ENCODE data around the gene DNAJC30. TPM values are rescaled to one million over a fixed set of nuclear protein-coding genes. Genes with fewer than 3 reads are reported as not detected.

Gene DNAJC30
- total RNA-seq (2022): 15.5 and 15.9 TPM in 2 replicates
- Bru-seq, nascent RNA: percentile 88 among the genes with signal in this experiment
- BruChase-seq, experiment 1, labeled RNA remaining after a 2-hour chase: percentile 79 among the genes with signal in this experiment
- percentile 75 among the genes with signal in this experiment for BruChase-seq, experiment 2, labeled RNA remaining after a 6-hour chase
- long read RNA-seq, transcript DNAJC30-201 (1 exons, 2,485 nt): major isoform, 45 of 45 reads
- long read RNA-seq, partial matches to known transcripts: 0 of 45 reads
- long read RNA-seq, other reads (novel, unspliced or antisense): 0 of 45 reads

DNA sequence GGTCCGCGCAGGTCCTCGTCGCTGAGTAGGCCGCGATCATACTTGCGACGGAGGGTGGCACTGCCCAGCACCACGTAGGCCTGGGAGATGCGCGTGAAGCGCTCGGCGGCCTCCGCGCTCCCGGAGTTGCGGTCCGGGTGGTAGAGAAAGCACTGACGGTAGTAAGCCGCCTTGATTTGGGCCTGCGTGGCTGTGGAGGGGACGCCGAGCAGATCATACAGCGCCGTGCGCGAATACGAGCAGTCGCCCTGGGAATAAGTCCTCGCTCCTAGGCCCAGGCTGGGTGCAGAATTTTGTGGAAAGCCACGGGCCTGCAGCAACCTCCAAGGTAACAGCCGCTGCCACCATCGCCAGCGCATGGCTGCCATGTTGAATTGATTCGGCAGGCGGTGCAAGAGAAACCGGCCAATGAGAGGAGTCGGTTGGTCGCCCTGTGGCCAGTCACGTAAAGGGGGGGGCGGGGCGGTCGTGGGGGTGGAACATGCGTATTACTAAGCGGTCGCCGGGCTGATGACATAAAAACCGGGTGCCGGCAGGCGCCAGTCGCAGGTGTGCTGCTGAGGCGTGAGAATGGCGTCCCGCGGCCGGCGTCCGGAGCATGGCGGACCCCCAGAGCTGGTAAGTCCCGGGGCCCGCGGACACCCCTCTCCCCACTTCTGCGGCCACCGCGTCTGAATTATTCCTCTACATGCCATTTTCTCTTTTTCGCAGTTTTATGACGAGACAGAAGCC lies at the start of gene DNAJC30, which contains the start of gene BUD23:
Gene DNAJC30, minus strand, starts transcription at position 398 of the 732 bp plus-strand sequence. Its CDS starts 30 bp downstream, at position 368.
Gene BUD23, plus strand, starts transcription at position 542 of the 732 bp plus-strand sequence. Its CDS starts 29 bp downstream, at position 571.
- no peaks in the 10 kb centered on the region for H3K27me3 Mint-ChIP-seq (ENCODE audit: insufficient read depth, unreplicated experiment)
- no TSS peak for BruUV-seq (replicated peaks)
- intact Hi-C loops (cut with micrococcal nuclease; ENCODE audit: unreplicated experiment): loop anchor here (2.0 kb wide), 1 partner anchor 32 kb away; no protein-coding TSS in a partner anchor
- TF ChIP-seq, protein P1, sequence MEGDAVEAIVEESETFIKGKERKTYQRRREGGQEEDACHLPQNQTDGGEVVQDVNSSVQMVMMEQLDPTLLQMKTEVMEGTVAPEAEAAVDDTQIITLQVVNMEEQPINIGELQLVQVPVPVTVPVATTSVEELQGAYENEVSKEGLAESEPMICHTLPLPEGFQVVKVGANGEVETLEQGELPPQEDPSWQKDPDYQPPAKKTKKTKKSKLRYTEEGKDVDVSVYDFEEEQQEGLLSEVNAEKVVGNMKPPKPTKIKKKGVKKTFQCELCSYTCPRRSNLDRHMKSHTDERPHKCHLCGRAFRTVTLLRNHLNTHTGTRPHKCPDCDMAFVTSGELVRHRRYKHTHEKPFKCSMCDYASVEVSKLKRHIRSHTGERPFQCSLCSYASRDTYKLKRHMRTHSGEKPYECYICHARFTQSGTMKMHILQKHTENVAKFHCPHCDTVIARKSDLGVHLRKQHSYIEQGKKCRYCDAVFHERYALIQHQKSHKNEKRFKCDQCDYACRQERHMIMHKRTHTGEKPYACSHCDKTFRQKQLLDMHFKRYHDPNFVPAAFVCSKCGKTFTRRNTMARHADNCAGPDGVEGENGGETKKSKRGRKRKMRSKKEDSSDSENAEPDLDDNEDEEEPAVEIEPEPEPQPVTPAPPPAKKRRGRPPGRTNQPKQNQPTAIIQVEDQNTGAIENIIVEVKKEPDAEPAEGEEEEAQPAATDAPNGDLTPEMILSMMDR (IDR thresholded peaks at IDR 0.05; ENCODE audit: insufficient read depth in 1 of 2, low read depth in 1 of 2, low read length in 1 of 2, severe bottlenecking in 1 of 2, unreplicated experiment in 1 of 2): no peak
- H3K4me3 Mint-ChIP-seq (ENCODE audit: unreplicated experiment): peak within 1 kb of the TSS; percentile 93
- POLR2A ChIA-PET: no interaction called here
- CTCF ChIA-PET: no interaction called here
- Histone ChIP-seq H3K9me3 (no peaks in the 10 kb centered on the region), H3K27me3 (replicated peaks; ENCODE audit: control insufficient read depth, insufficient read depth, low read length) (no peaks in the 10 kb centered on the region), H3K36me3 (ENCODE audit: control insufficient read depth, insufficient read depth, low read length) (peaks cover 3% of the 10 kb centered on the region; the same call in 1 of the 2 replicates), H3K4me3 (ENCODE audit: low read depth, low read length) (peak within 1 kb of the TSS; percentile 86), H3K4me1 (peaks cover 11% of the 10 kb centered on the region; the same call in 1 of the 2 replicates)
- peaks cover 7% of the 10 kb centered on the region for H3K4me1 Mint-ChIP-seq (ENCODE audit: low read depth, unreplicated experiment)
- peak; percentile 95 to 99 for DNase-seq
- no peaks in the 10 kb centered on the region for H3K9me3 Mint-ChIP-seq (ENCODE audit: unreplicated experiment)
- H3K27ac Mint-ChIP-seq (ENCODE audit: unreplicated experiment): peak within 1 kb of the TSS; percentile 99
- peaks cover 50% of the 10 kb centered on the region for H3K36me3 Mint-ChIP-seq (ENCODE audit: insufficient read depth, unreplicated experiment)

DNA sequence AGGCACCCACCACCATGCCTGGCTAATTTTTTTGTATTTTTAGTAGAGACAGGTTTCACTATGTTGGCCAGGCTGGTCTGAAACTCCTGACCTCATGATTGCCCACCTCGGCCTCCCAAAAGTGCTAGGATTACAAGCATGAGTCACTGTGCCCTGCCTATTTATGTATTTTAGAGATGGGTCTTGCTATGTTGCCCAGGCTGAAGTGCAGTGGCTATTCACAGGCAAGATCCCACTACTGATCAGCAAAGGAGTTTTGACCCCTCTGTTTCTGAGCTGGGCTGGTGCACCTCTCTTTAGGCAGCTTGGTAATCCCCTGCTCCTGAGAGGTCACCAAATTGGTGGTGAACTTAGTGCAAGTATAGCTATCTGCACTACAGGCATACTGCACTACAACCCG lies 49.1 kb upstream of the DNAJC30 start:
- Mint-ChIP-seq H3K9me3 (ENCODE audit: unreplicated experiment) (no peaks in the 10 kb centered on the region), H3K36me3 (ENCODE audit: insufficient read depth, unreplicated experiment) (peaks cover 33% of the 10 kb centered on the region), H3K4me3 (ENCODE audit: unreplicated experiment) (no peak overlapping the region), H3K27me3 (ENCODE audit: insufficient read depth, unreplicated experiment) (no peaks in the 10 kb centered on the region), H3K27ac (ENCODE audit: unreplicated experiment) (peak overlapping the region; percentile 23), H3K4me1 (ENCODE audit: low read depth, unreplicated experiment) (peaks cover 6% of the 10 kb centered on the region)
- Histone ChIP-seq H3K4me1 (peaks cover 9% of the 10 kb centered on the region), H3K9me3 (no peaks in the 10 kb centered on the region), H3K36me3 (ENCODE audit: control insufficient read depth, insufficient read depth, low read length) (peaks cover 8% of the 10 kb centered on the region), H3K4me3 (ENCODE audit: low read depth, low read length) (no peak overlapping the region), H3K27me3 (replicated peaks; ENCODE audit: control insufficient read depth, insufficient read depth, low read length) (no peaks in the 10 kb centered on the region)
- intact Hi-C loops (cut with micrococcal nuclease; ENCODE audit: unreplicated experiment): no loop called here
- no peak for DNase-seq
- ChIA-PET POLR2A (interaction anchor here (1.0 to 1.2 kb wide), 2 partner anchors 97 to 108 kb away, joined by 3 to 8 read pairs; partner anchors contain the start of gene MLXIPL), CTCF (interaction anchor here (0.6 to 1.2 kb wide), 2 partner anchors 107 to 125 kb away, joined by 3 read pairs; no protein-coding TSS in a partner anchor)
- TF ChIP-seq, protein P1 (IDR thresholded peaks at IDR 0.05; ENCODE audit: insufficient read depth in 1 of 2, low read depth in 1 of 2, low read length in 1 of 2, severe bottlenecking in 1 of 2, unreplicated experiment in 1 of 2): no peak
- BruUV-seq (replicated peaks): no TSS peak

DNA sequence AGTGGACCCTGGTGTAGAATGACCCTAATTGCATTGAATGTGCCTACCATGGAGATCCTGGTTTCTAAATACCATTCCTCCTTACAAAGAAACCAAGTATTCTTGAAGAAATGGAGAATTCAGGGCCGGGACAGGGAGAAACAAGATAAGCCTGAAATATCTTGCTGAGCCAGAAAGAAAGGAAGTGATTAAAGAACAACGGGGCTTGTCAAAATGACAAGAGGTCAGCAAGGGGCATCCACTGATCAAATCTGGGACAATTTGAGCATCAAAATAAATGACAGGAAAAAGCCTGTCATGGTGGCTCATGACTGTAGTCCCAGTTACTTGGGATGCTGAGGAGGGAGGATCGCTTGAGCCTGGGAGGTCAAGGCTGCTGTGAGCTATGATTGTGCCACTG lies 47.2 kb upstream of the DNAJC30 start:
- H3K36me3 ChIP-seq (ENCODE audit: control insufficient read depth, insufficient read depth, low read length): no peaks in the 10 kb centered on the region
- Mint-ChIP-seq H3K27me3 (ENCODE audit: insufficient read depth, unreplicated experiment) (no peaks in the 10 kb centered on the region), H3K4me3 (ENCODE audit: unreplicated experiment) (no peak overlapping the region), H3K4me1 (ENCODE audit: low read depth, unreplicated experiment) (peaks cover 6% of the 10 kb centered on the region), H3K27ac (ENCODE audit: unreplicated experiment) (no peak overlapping the region), H3K36me3 (ENCODE audit: insufficient read depth, unreplicated experiment) (peaks cover 18% of the 10 kb centered on the region), H3K9me3 (ENCODE audit: unreplicated experiment) (no peaks in the 10 kb centered on the region)
- intact Hi-C loops (cut with micrococcal nuclease; ENCODE audit: unreplicated experiment): no loop called here
- no peak overlapping the region for H3K4me3 ChIP-seq (ENCODE audit: low read depth, low read length)
- BruUV-seq (replicated peaks): no TSS peak
- ChIA-PET CTCF (no interaction called here), POLR2A (no interaction called here)
- no peak for DNase-seq
- TF ChIP-seq, protein P1 (IDR thresholded peaks at IDR 0.05; ENCODE audit: insufficient read depth in 1 of 2, low read depth in 1 of 2, low read length in 1 of 2, severe bottlenecking in 1 of 2, unreplicated experiment in 1 of 2): no peak
- no peaks in the 10 kb centered on the region for H3K27me3 ChIP-seq (replicated peaks; ENCODE audit: control insufficient read depth, insufficient read depth, low read length)
- no peaks in the 10 kb centered on the region for H3K9me3 ChIP-seq
- peaks cover 6% of the 10 kb centered on the region; the same call in 1 of the 2 replicates for H3K4me1 ChIP-seq
